Caco-2 (cell line): ENCODE measurements around the gene CCR8. TPM values are rescaled to one million over a fixed set of nuclear protein-coding genes. Genes with fewer than 3 reads are reported as not detected.
"Not testable (repeated sequence)": the region's sequence is repeated elsewhere in the genome, so short reads cannot be mapped to it uniquely, and the experiment has no call there.

Source experiments
- BruUV-seq: library from RNA; stranded (reverse); fragments of 400-500 nt; replicated peaks from 2 replicates; lab custom pipeline; 2021; lab: Mats Ljungman, UMichigan
- CTCF ChIA-PET: fragments of 300-600 bp; sonication (Branson Sonifier 250); formaldehyde crosslinking; loops from one replicate; lab custom pipeline; 2022; ENCODE audit warnings: antibody characterized with exemption; lab: Charles Lee
- POLR2A ChIA-PET: fragments of 300-600 bp; sonication (Branson Sonifier 250); formaldehyde crosslinking; loops from one replicate; lab custom pipeline; 2022; ENCODE audit warnings: antibody characterized with exemption; lab: Charles Lee
- DNase-seq, 2 experiments: peaks; one replicate each; pipeline versions ENCODE4 v3.0.0 to v3.0.0-alpha.2; 2020 to 2022
- H3K27me3 ChIP-seq: replicated peaks from 2 replicates; pipeline ENCODE4 v1.6.0; 2011; ENCODE audit warnings: low read length; ENCODE audit not compliant: control insufficient read depth, insufficient read depth
- H3K36me3 ChIP-seq: 2 replicates; pipeline ENCODE4 v1.5.1; 2011; ENCODE audit warnings: low read length; ENCODE audit not compliant: control insufficient read depth, insufficient read depth
- H3K4me1 ChIP-seq: fragments of 250-450 bp; sonication (Bioruptor Pico); 2 replicates; pipeline ENCODE4 v1.5.1; 2020; ENCODE audit warnings: mild to moderate bottlenecking
- H3K4me3 ChIP-seq: 2 replicates; pipeline ENCODE4 v1.5.1; 2011; ENCODE audit warnings: low read depth, mild to moderate bottlenecking, control low read depth, low read length
- H3K9me3 ChIP-seq: fragments of 250-450 bp; sonication (Bioruptor Pico); 2 replicates; pipeline ENCODE4 v1.5.1; 2020; ENCODE audit warnings: mild to moderate bottlenecking, moderate library complexity
- H3K27ac Mint-ChIP-seq: one replicate; pipeline ENCODE4 v1.8.0; 2022; ENCODE audit warnings: mixed read lengths; ENCODE audit not compliant: unreplicated experiment
- H3K27me3 Mint-ChIP-seq: one replicate; pipeline ENCODE4 v1.8.0; 2022; ENCODE audit warnings: mixed read lengths; ENCODE audit not compliant: insufficient read depth, unreplicated experiment
- H3K36me3 Mint-ChIP-seq: one replicate; pipeline ENCODE4 v1.8.0; 2022; ENCODE audit warnings: mild to moderate bottlenecking, mixed read lengths; ENCODE audit not compliant: insufficient read depth, unreplicated experiment
- H3K4me1 Mint-ChIP-seq: one replicate; pipeline ENCODE4 v1.8.0; 2022; ENCODE audit warnings: low read depth, mixed read lengths; ENCODE audit not compliant: unreplicated experiment
- H3K4me3 Mint-ChIP-seq: one replicate; pipeline ENCODE4 v1.8.0; 2022; ENCODE audit warnings: mild to moderate bottlenecking, moderate library complexity, mixed read lengths; ENCODE audit not compliant: unreplicated experiment
- H3K9me3 Mint-ChIP-seq: one replicate; pipeline ENCODE4 v1.8.0; 2022; ENCODE audit warnings: mixed read lengths; ENCODE audit not compliant: unreplicated experiment
- CTCF ChIP-seq, 2 experiments: fragments of 200-600 bp in 1 of 2; IDR thresholded peaks; 1 replicate in 1 of 2; 2 replicates in 1 of 2; pipeline versions ENCODE4 v1.5.1 to v1.8.0; 2011 to 2022; ENCODE audit warnings: antibody characterized with exemption in 1 of 2, control low read depth in 1 of 2, inconsistent platforms in 1 of 2, low read depth in 1 of 2, low read length in 1 of 2, mild to moderate bottlenecking in 1 of 2, moderate library complexity in 1 of 2; ENCODE audit not compliant: insufficient read depth in 1 of 2, severe bottlenecking in 1 of 2, unreplicated experiment in 1 of 2
- intact Hi-C: fragments of 100-400 bp; cut with micrococcal nuclease; formaldehyde crosslinking; loops from one replicate; pipeline ENCODE4 v1.10.0; 2022; ENCODE audit not compliant: unreplicated experiment
- total RNA-seq: library from RNA; stranded (reverse); gene quantifications from 2 replicates; pipeline ENCODE4 v1.2.3, GENCODE V29; 2022

The CCR8 gene
- total RNA-seq, 1 experiment from 2014 or later, result not detected

- no TSS peak for BruUV-seq
- no peaks in the 10 kb centered on the region for H3K27me3 ChIP-seq
- no peak for DNase-seq
- Mint-ChIP-seq H3K36me3 (no peaks in the 10 kb centered on the region), H3K4me1 (peaks cover 9% of the 10 kb centered on the region), H3K27me3 (peaks cover 5% of the 10 kb centered on the region), H3K9me3 (no peaks in the 10 kb centered on the region), H3K4me3 (no peak overlapping the region), H3K27ac (no peak overlapping the region)
- intact Hi-C loops, result no loop called here
- H3K36me3 ChIP-seq, result no peaks in the 10 kb centered on the region
- CTCF ChIA-PET, result interaction anchor here (1.4 kb wide), 1 partner anchor 16 kb away, joined by 3 read pairs; no protein-coding TSS in a partner anchor
- H3K9me3 ChIP-seq, result no peaks in the 10 kb centered on the region
- no peak for TF ChIP-seq CTCF (IDR thresholded peaks at IDR 0.05; ENCODE audit: insufficient read depth in 1 of 2, low read depth in 1 of 2, low read length in 1 of 2, severe bottlenecking in 1 of 2, unreplicated experiment in 1 of 2)
- POLR2A ChIA-PET, result no interaction called here
- 0 out of 2 replicates have a peak, but pooled peaks cover 3% of the 10 kb centered on the region for H3K4me1 ChIP-seq
- H3K4me3 ChIP-seq, result no peak overlapping the region
Measured at GRCh38 chr3:39361252-39361927, 31.9 kb downstream of the CCR8 start.

GRCh38 chr3:39362192-39362591 is 32.7 kb downstream of the CCR8 start:
- CTCF ChIA-PET, result no interaction called here
- Mint-ChIP-seq H3K4me1 (peaks cover 9% of the 10 kb centered on the region), H3K4me3 (no peak overlapping the region), H3K27me3 (peaks cover 4% of the 10 kb centered on the region), H3K36me3 (no peaks in the 10 kb centered on the region), H3K9me3 (no peaks in the 10 kb centered on the region), H3K27ac (no peak overlapping the region)
- TF ChIP-seq CTCF (IDR thresholded peaks at IDR 0.05; ENCODE audit: insufficient read depth in 1 of 2, low read depth in 1 of 2, low read length in 1 of 2, severe bottlenecking in 1 of 2, unreplicated experiment in 1 of 2), result no peak
- Histone ChIP-seq H3K36me3 (no peaks in the 10 kb centered on the region), H3K27me3 (no peaks in the 10 kb centered on the region), H3K4me1 (0 out of 2 replicates have a peak, but pooled peaks cover 3% of the 10 kb centered on the region), H3K9me3 (no peaks in the 10 kb centered on the region), H3K4me3 (no peak overlapping the region)
- intact Hi-C loops, result no loop called here
- BruUV-seq, result no TSS peak
- POLR2A ChIA-PET, result no interaction called here
- no peak for DNase-seq

DNA sequence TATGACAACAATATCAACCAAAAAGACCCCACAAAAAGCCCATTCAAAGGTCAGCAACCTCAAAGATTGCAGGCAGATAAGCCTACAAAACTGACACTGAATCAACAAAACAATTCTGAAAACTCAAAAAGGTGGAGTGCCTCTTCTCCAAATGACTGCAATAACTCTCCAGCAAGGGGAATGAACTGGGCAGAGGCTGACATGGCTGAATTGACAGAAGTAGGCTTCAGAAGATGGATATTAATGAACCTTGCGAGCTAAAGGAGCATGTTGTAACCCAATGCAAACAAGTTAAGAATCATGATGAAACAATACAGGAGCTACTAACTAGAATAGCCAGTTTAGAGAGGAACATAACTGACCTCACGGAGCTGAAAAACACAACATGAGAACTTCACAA is 33.3 kb downstream of the CCR8 start:
- H3K9me3 ChIP-seq, result no peaks in the 10 kb centered on the region
- CTCF ChIA-PET, result no interaction called here

DNA sequence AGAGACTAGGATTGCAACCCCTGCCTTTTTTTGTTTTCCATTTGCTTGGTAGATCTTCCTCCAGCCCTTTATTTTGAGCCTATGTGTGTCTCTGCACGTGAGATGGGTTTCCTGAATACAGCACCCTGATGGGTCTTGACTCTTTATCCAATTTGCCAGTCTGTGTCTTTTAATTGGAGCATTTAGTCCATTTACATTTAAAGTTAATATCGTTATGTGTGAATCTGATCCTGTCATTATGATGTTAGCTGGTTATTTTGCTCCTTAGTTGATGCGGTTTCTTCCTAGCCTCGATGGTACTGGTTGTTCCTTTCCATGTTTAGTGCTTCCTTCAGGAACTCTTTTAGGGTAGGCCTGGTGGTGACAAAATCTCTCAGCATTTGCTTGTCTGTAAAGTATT is 40.9 kb downstream of the CCR8 start:
- H3K4me3 Mint-ChIP-seq, POLR2A ChIA-PET, H3K36me3 Mint-ChIP-seq, H3K36me3 ChIP-seq, H3K9me3 Mint-ChIP-seq, H3K27ac Mint-ChIP-seq, H3K27me3 ChIP-seq, H3K4me1 ChIP-seq, H3K9me3 ChIP-seq, intact Hi-C loops, H3K27me3 Mint-ChIP-seq, H3K4me1 Mint-ChIP-seq, BruUV-seq, CTCF ChIA-PET, DNase-seq, H3K4me3 ChIP-seq: not testable (repeated sequence)

More for the DNA sequence above, 33.3 kb downstream of the CCR8 start:
- no peak for TF ChIP-seq CTCF (IDR thresholded peaks at IDR 0.05; ENCODE audit: insufficient read depth in 1 of 2, low read depth in 1 of 2, low read length in 1 of 2, severe bottlenecking in 1 of 2, unreplicated experiment in 1 of 2)
- H3K27me3 ChIP-seq, result no peaks in the 10 kb centered on the region
- no peaks in the 10 kb centered on the region for H3K36me3 Mint-ChIP-seq
- no peaks in the 10 kb centered on the region for H3K27me3 Mint-ChIP-seq
- H3K9me3 Mint-ChIP-seq, result no peaks in the 10 kb centered on the region
- POLR2A ChIA-PET, result no interaction called here
- intact Hi-C loops, result no loop called here
- no peak overlapping the region for H3K27ac Mint-ChIP-seq
- H3K4me3 ChIP-seq, result no peak overlapping the region
- BruUV-seq, result no TSS peak
- no peak for DNase-seq
- H3K4me3 Mint-ChIP-seq, result no peak overlapping the region
- H3K4me1 Mint-ChIP-seq, result peaks cover 9% of the 10 kb centered on the region
- no peaks in the 10 kb centered on the region for H3K36me3 ChIP-seq
- H3K4me1 ChIP-seq, result 0 out of 2 replicates have a peak, but pooled peaks cover 3% of the 10 kb centered on the region
